ENCODE results near the gene GALNTL6. TPM values are rescaled to one million over a fixed set of nuclear protein-coding genes. Genes with fewer than 3 reads are reported as not detected.

GALNTL6 gene
- polyA plus RNA-seq, 1 donor (not counting 4 experiments of a cell fraction or from before 2014, with no cell fraction given): not detected

GRCh38 chr4:172938870-172939269 is 1125.7 kb downstream of the GALNTL6 start:
- Histone ChIP-seq H3K27me3 (ENCODE audit: control insufficient read depth, extremely low read depth, insufficient read depth, low read length) (no peaks in the 10 kb centered on the region), H3K9me1 (ENCODE audit: control insufficient read depth, extremely low read depth, insufficient read depth, low read length) (no peaks in the 10 kb centered on the region), H4K20me1 (ENCODE audit: control insufficient read depth, extremely low read depth, insufficient read depth, low read length) (no peaks in the 10 kb centered on the region), H3K36me3 (ENCODE audit: control insufficient read depth in 2 of 2, extremely low read depth in 1 of 2, insufficient read depth in 2 of 2, low read length in 2 of 2) (no peaks in the 10 kb centered on the region), H3K9ac (ENCODE audit: control insufficient read depth, extremely low read depth, insufficient read depth, low read length) (no peak overlapping the region), H3K4me3 (ENCODE audit: control insufficient read depth in 2 of 3, extremely low read depth in 1 of 3, insufficient read depth in 2 of 3, low read depth in 1 of 3, low read length in 3 of 3) (no peak overlapping the region), H3K4me1 (ENCODE audit: control insufficient read depth, extremely low read depth, insufficient read depth, low read length) (no peaks in the 10 kb centered on the region), H3K27ac (ENCODE audit: control insufficient read depth, insufficient read depth, low read length) (no peak overlapping the region), H3K79me2 (ENCODE audit: control insufficient read depth, insufficient read depth, low read length) (no peaks in the 10 kb centered on the region), H2AFZ (ENCODE audit: control insufficient read depth, low read length) (no peak overlapping the region), H3K4me2 (ENCODE audit: control insufficient read depth, extremely low read depth, insufficient read depth, low read depth, low read length) (no peak overlapping the region), H3K9me3 (ENCODE audit: control insufficient read depth, low read depth, low read length) (no peaks in the 10 kb centered on the region)
- FAIRE-seq (no peak), DNase-seq (ENCODE audit: low read depth, low spot score) (no peak)
- TF ChIP-seq CTCF (optimal IDR thresholded peaks at IDR 0.05 in 1 of 3, IDR thresholded peaks at IDR 0.05 in 1 of 3, conservative IDR thresholded peaks at IDR 0.05 in 1 of 3; ENCODE audit: extremely low read depth in 1 of 3, insufficient read depth in 2 of 3, low read length in 3 of 3): no peak
- dilution Hi-C loops (cut with MboI; ENCODE audit: extremely low pct_ligation_motif_present, low sequenced_read_pairs): no loop called here

- no peak for DNase-seq (ENCODE audit: low read depth, low spot score)
- H4K20me1 ChIP-seq (ENCODE audit: control insufficient read depth, extremely low read depth, insufficient read depth, low read length): no peaks in the 10 kb centered on the region
- H3K27me3 ChIP-seq (ENCODE audit: control insufficient read depth, extremely low read depth, insufficient read depth, low read length): peaks cover 3% of the 10 kb centered on the region
- no peak overlapping the region for H2AFZ ChIP-seq (ENCODE audit: control insufficient read depth, low read length)
- H3K4me1 ChIP-seq (ENCODE audit: control insufficient read depth, extremely low read depth, insufficient read depth, low read length): no peaks in the 10 kb centered on the region
- TF ChIP-seq EZH2 (IDR thresholded peaks at IDR 0.05; ENCODE audit: low read length) (no peak), CTCF (optimal IDR thresholded peaks at IDR 0.05 in 1 of 3, IDR thresholded peaks at IDR 0.05 in 1 of 3, conservative IDR thresholded peaks at IDR 0.05 in 1 of 3; ENCODE audit: extremely low read depth in 1 of 3, insufficient read depth in 2 of 3, low read length in 3 of 3) (no peak)
- no peak overlapping the region for H3K27ac ChIP-seq (ENCODE audit: control insufficient read depth, insufficient read depth, low read length)
- no peak overlapping the region for H3K9ac ChIP-seq (ENCODE audit: control insufficient read depth, extremely low read depth, insufficient read depth, low read length)
- no peaks in the 10 kb centered on the region for H3K36me3 ChIP-seq (ENCODE audit: control insufficient read depth in 2 of 2, extremely low read depth in 1 of 2, insufficient read depth in 2 of 2, low read length in 2 of 2)
- no peaks in the 10 kb centered on the region for H3K79me2 ChIP-seq (ENCODE audit: control insufficient read depth, insufficient read depth, low read length)
- H3K4me3 ChIP-seq (ENCODE audit: control insufficient read depth in 2 of 3, extremely low read depth in 1 of 3, insufficient read depth in 2 of 3, low read depth in 1 of 3, low read length in 3 of 3): no peak overlapping the region
- H3K9me1 ChIP-seq (ENCODE audit: control insufficient read depth, extremely low read depth, insufficient read depth, low read length): no peaks in the 10 kb centered on the region
- no peak overlapping the region for H3K4me2 ChIP-seq (ENCODE audit: control insufficient read depth, extremely low read depth, insufficient read depth, low read depth, low read length)
- dilution Hi-C loops (cut with MboI; ENCODE audit: extremely low pct_ligation_motif_present, low sequenced_read_pairs): no loop called here
- H3K9me3 ChIP-seq (ENCODE audit: control insufficient read depth, low read depth, low read length): no peaks in the 10 kb centered on the region
- no peak for FAIRE-seq
These were observed 1129.6 kb downstream of the GALNTL6 start for GRCh38 chr4:172942840-172943239.

Measured in keratinocyte (primary cell).